Bronchial smooth muscle cell (primary cell): ENCODE measurements around the gene RNF121. TPM values are rescaled to one million over a fixed set of nuclear protein-coding genes. Genes with fewer than 3 reads are reported as not detected.

ENCODE experiments used
- total RNA-seq: library from RNA; depleted of rRNA; stranded (reverse); fragments of >200 nt; gene quantifications from 2 replicates; pipeline ENCODE4 v1.2.1, GENCODE V29; 2014

RNF121 gene
- total RNA-seq = 33.4 and 44.8 TPM in 2 replicates

GRCh38 chr11:71928737-71929443 is at the start of gene RNF121:
Gene RNF121 (plus strand): TSS chr11:71929046. CDS start chr11:71929062, 16 bp downstream.

GRCh38 chr11:71927820-71928736 is 768 bp upstream of the RNF121 start, which contains the start of gene XNDC1N:
Gene XNDC1N (minus strand): TSS chr11:71928594. CDS start chr11:71923353, 5,241 bp downstream.

GRCh38 chr11:71998649-71999310 is 69.9 kb downstream of the RNF121 start, which contains the start of gene IL18BP:
Gene IL18BP (plus strand): TSS chr11:71998909. CDS start chr11:71999985, 1,076 bp downstream.

Other genes starting within 250 kb of the RNF121 start
- gene DEFB108B, start 95.8 kb upstream of the RNF121 start, total RNA-seq = not detected in 2 replicates
- not detected in 2 replicates for gene DEFB131B, start 50.6 kb upstream of the RNF121 start, total RNA-seq
- 6.9 and 7.6 TPM in 2 replicates for gene XNDC1N, start 452 bp upstream of the RNF121 start, total RNA-seq
- gene IL18BP, start 69.9 kb downstream of the RNF121 start, total RNA-seq = 1.3 and 2.0 TPM in 2 replicates
- 154 and 194 TPM in 2 replicates for gene NUMA1, start 151.5 kb downstream of the RNF121 start, total RNA-seq
- gene LRRC51, start 151.8 kb downstream of the RNF121 start, total RNA-seq = 3.9 and 13.5 TPM in 2 replicates
- 86.1 and 89.2 TPM in 2 replicates for gene LAMTOR1, start 174.3 kb downstream of the RNF121 start, total RNA-seq
- gene TOMT, start 176.9 kb downstream of the RNF121 start, total RNA-seq = not detected in 2 replicates
- gene ANAPC15, start 183.6 kb downstream of the RNF121 start, total RNA-seq = 25.9 and 41.6 TPM in 2 replicates
- 0.34 and 1.4 TPM in 2 replicates for gene FOLR3, start 206.7 kb downstream of the RNF121 start, total RNA-seq